GM18498 (cell line): ENCODE results near the gene RIMKLB.

Experiments used
- ATAC-seq: cut with Tn5 transposase; IDR thresholded peaks from one replicate; pipeline ENCODE4 v1.9.1; 2021; ENCODE audit warnings: mild to moderate bottlenecking, moderate library complexity; ENCODE audit not compliant: unreplicated experiment

RIMKLB gene, protein sequence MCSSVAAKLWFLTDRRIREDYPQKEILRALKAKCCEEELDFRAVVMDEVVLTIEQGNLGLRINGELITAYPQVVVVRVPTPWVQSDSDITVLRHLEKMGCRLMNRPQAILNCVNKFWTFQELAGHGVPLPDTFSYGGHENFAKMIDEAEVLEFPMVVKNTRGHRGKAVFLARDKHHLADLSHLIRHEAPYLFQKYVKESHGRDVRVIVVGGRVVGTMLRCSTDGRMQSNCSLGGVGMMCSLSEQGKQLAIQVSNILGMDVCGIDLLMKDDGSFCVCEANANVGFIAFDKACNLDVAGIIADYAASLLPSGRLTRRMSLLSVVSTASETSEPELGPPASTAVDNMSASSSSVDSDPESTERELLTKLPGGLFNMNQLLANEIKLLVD

GRCh38 chr12:8697476-8698131, at the start of gene RIMKLB:
TSS of gene RIMKLB (plus strand) at chr12:8697991. CDS start at chr12:8713867, 15,876 bp downstream.
- peak; percentile 86 for ATAC-seq

GRCh38 chr12:8648576-8649205, 49.1 kb upstream of the RIMKLB start:
- peak; percentile 69 for ATAC-seq

DNA sequence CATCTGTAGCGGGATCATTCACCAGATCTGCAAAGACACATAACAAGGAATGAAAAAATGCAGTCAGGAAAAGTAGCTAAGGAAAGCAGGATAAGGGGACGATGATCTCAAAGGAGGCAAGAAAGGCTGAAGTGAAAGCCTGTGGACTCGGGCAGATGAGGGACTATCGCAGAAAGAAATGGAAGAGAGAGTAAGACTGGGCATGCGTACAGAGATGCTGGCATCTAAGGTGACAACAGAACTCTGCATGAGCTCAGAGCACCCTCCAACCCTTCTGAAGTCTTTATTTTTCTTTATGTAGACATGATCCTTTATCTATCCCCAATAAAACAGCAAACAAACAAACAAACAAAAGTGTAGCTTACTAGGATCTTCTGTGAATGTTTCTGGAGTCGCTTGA, 42.4 kb upstream of the RIMKLB start:
- ATAC-seq = no peak

DNA sequence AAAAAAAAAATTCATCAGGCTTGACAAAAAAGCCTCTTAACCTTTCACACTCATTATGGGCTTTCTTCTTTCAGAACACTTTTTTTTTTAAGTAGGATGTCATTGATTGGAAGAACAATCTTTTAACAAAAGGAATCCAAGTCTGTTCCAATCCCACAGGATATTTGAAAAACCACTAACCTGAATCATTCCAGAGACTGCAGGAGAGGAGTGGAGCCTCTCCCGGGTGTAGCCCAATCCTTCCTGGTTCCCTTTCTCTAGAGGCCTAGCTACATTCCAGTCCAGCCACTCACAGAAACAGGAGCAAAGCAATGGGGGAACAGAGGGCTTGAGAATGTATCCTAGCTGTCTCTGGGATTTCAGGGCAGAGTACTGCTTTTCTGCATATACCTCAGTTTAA, 39.4 kb upstream of the RIMKLB start:
- ATAC-seq = no peak

DNA sequence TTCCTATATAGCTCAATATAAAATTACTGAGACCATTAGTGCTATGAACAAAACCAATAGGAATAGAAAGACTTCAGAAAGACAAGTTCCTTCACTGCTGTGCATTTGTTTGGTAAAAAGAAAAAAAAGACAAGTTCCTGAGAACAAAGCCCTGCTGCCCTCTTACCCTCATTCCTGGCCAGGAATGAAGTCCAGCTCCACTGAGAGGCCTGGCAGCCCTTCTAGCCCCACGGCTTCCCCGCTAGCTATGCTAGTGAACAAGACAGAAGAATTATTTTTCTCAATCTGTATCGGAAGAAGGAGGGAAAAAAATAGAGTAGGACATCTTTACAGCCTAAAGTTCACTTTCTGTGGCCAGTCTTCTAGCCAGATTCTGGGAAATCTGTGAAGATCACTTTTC, 36.8 kb upstream of the RIMKLB start:
- no peak for ATAC-seq

- ATAC-seq = no peak
Measured at GRCh38 chr12:8661751-8662150, 36.0 kb upstream of the RIMKLB start.

GRCh38 chr12:8662593-8662992, 35.2 kb upstream of the RIMKLB start, which contains the start of gene MFAP5:
TSS of gene MFAP5 (minus strand) at chr12:8662826. CDS start at chr12:8662104, 722 bp downstream.
- no peak for ATAC-seq

DNA sequence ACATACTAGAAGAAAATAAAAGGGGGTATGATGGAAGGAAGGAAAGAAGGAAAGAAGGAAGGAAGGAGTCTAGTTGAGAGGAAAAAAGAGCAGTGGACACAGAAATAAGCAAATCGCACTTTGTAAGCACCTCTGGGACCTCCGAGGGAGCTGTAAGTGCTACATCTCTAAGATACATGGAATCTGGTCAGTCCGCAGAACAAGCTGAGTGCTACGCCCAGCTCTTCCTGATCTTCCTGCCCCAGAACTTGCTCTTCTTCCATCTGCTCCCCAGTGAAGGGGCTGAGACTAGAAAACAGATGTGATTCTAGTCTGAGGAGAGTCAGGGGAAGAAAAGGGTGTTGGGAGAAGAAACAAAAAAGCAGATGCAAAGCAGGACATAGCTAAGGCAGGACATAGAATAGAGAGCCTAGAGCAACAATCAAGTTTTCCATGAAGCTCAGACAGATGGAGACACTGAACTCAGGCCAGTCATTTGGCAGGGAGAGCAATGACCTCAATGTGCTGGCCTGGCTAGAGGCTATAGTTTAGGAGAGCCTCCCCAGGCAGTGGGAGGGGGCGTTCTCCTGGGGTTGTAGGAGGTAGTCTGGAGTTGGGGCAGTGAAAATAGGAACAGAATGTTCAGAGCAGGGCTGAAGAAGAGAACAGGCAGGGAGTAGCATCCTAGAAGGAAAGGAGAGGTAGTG, 33.4 kb upstream of the RIMKLB start:
- no peak for ATAC-seq

DNA sequence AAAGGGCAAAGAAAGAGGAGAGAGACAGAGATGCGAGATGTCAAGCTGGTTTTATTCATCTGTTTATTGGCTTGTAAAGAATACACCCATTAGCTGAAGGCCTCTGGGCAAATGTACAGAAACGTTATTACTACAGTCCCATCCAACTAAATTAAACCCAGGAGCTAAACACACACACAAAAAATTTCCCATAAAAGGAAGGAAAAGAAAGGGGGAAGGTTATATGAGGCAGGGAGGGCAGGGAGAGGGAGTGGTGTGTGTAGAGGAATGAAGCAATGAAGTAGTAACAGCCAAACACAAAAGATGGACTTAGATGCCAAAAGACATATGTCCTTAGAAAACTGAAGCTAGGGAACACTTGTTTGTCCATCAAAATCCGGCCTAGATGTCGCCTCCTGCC, 32.0 kb upstream of the RIMKLB start:
- ATAC-seq = no peak

DNA sequence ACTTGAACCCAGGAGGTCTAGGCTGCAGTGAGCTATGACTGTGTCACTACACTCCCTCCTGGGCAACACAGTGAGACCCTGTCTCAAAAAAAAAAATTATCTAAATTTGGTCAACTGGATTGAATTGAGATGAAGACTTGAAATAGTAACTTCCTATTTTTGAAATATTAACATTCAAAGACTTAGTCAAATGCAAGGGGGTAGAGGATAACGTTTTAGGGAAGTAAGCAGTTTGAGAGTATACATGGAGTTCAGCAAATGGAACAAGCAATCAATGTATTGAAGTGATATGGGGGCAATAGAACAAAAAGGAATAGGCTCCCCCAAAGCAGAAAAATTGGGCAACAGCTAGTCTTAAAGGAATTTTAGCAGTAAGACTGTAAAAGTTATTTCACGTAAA, 30.5 kb upstream of the RIMKLB start:
- no peak for ATAC-seq

- no peak for ATAC-seq
Measured at GRCh38 chr12:8668441-8668840, 29.4 kb upstream of the RIMKLB start.

DNA sequence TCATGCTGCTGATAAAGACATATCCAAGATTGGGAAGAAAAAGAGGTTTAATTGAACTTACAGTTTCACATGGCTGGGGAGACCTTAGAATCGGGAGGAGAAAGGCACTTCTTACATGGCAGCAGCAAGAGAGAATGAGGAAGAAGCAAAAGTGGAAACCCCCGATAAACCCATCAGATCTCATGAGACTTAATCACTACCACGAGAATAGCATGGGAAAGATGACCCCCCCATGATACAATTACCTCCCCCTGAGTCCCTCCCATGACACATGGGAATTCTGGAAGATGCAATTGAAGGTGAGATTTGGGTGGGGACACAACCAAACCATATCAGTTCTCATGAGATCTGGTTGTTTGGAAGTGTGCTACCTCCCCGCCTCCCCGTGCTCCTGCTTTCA, 25.4 kb upstream of the RIMKLB start:
- no peak for ATAC-seq

DNA sequence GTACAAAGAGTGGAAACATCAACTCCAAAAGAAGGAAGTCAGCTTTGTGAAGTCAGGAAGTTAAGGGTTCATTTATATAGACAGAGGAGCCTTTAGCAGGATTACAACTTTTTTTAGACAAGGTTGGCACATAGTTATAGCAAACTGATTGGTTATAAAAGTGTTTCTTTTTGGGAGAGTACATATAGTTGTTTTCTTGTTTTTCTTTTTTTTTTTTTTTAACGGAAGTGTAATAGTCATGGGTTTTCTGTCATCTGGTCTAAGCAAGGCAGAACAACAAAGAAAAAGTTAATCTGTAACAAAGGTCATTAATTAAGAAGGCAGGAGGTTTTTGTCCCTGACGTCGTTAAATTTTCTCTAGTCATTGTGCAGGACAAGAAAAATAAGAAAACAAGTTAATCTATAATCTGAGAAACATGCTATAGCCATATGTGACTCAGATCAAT, 22.2 kb upstream of the RIMKLB start:
- no peak for ATAC-seq

DNA sequence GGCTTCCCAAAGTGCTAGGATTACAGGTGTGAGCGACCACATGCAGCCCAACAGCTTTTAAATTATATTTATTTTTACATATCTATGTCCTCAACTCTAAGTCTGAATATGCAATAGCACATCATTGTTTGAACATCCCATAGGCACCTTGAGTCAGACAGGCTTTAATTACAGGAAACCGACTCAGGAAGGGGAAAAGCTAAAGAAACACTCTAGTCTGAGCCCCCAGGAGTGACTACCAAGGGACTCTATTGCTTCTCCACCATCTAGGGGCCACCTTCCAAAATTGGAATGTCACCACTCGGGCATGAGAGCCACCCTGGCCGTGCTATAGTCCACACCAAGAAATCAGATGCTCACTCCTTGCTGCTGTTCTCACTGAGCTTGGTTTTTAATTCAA, 21.1 kb upstream of the RIMKLB start:
- ATAC-seq = no peak

DNA sequence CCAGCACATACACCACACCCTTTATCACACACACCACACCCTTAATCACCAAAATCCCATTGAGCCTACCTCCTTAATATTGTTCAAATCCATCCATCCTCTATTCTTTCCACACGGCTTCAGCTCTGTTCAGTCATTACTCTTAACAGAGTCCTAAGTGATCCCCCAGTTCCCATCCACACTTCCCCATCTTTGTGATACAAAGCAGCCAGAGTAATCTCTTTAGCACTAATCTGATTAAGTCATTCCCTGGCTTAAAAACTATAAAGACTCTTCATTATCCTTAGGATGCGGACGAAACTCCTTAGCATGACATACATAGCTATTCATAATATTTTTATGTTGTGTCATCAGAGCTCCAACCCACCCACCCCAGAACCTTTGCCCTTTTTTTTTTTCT, 20.4 kb upstream of the RIMKLB start:
- no peak for ATAC-seq

GRCh38 chr12:8678661-8679111, 19.1 kb upstream of the RIMKLB start:
- no peak for ATAC-seq

GRCh38 chr12:8680533-8680932, 17.3 kb upstream of the RIMKLB start:
- ATAC-seq = no peak

DNA sequence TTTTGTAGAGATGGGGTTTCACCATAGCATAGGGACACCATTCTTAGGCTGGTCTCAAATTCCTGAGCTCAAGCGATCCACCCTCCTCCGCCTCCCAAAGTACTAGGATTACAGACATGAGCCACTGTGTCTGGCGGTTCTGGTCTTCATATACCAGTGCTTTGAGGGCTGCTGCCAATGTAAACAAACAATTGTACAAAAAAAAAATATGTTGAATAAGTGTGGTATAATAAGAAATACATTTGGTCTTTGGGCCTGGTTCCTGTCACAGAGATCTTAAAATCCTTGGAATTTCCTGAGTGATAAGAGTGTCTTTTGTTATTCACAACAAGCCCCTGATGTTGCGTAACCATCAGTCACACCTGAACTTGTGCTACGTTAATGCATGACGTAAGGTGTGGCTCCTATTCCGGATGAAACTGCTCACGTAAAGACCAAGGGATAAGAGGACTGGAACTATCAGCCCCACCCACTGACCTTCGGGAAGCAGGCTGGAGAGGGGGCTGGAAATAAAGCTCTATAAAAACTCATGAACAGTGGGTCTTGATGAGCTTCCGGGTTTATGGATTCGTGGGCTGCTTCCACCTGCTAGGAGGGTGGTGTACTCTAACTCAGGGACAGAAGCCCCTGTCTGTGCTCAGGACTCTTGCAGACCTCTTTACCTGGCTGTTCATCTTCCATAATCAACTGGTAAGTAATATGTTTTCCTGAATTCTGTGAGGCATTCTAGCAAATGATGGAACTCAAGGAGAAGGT, 16.5 kb upstream of the RIMKLB start:
- ATAC-seq = no peak

- no peak for ATAC-seq
Measured at GRCh38 chr12:8685051-8685450, 12.7 kb upstream of the RIMKLB start.

- no peak for ATAC-seq
Measured at GRCh38 chr12:8687846-8688601, 9.8 kb upstream of the RIMKLB start.
